Pancreas (tissue), 10 donors: ENCODE data around the gene PPT2. TPM values are rescaled to one million over a fixed set of nuclear protein-coding genes. Genes with fewer than 3 reads are reported as not detected.

Experiments used
- ATAC-seq, 4 donors: fragments of 200-7000 bp; cut with Tn5 transposase; one replicate each; pipeline versions ENCODE4 v1.8.0 to v1.9.1; 2020; ENCODE audit warnings: mild to moderate bottlenecking in 4 of 4, moderate library complexity in 4 of 4
- DNase-seq, 6 donors: peaks; one replicate each; pipeline ENCODE4 v3.0.0-alpha.2; 2020
- FAIRE-seq: peaks from 2 replicates; lab custom pipeline; 2012; peaks lifted over from hg19 to GRCh38; lab: Jason Lieb, UNC
- H3K27ac ChIP-seq, 4 donors: fragments of 200-600 bp; sonication (generic); 1 replicate in 3 of 4; 2 replicates in 1 of 4; pipeline versions ENCODE4 v1.5.0 to v1.8.0; 2020
- H3K27me3 ChIP-seq, 4 donors: fragments of 200-600 bp; one replicate each; pipeline ENCODE4 v1.8.0; 2021
- H3K36me3 ChIP-seq, 3 donors: fragments of 200-600 bp; sonication (generic) in 1 of 3; one replicate each; pipeline versions ENCODE4 v1.5.0 to v1.8.0; 2020 to 2021
- H3K4me1 ChIP-seq, 3 donors: fragments of 200-600 bp; one replicate each; pipeline ENCODE4 v1.8.0; 2021
- H3K4me3 ChIP-seq, 4 donors: fragments of 200-600 bp; sonication (generic) in 2 of 4; one replicate each; pipeline versions ENCODE4 v1.5.0 to v1.8.0; 2020 to 2021
- H3K9me3 ChIP-seq, 4 donors: fragments of 200-600 bp; one replicate each; pipeline ENCODE4 v1.8.0; 2021
- CTCF ChIP-seq, 4 donors: fragments of 200-600 bp; sonication (generic) in 3 of 4; IDR thresholded peaks; one replicate each; pipeline versions ENCODE4 v1.5.0 to v1.8.0; 2021; ENCODE audit warnings: antibody characterized with exemption in 4 of 4
- WGBS, 2 donors: extraction: QIAGEN DNeasy Blood & Tissue Kit; methylation state at CpG; one replicate each; pipeline ENCODE4 v1.1.7; 2013; 5-methylcytosine and 5-hydroxymethylcytosine counted together
- intact Hi-C, 3 donors: fragments of 100-400 bp; cut with DNase I; formaldehyde crosslinking; loops; one replicate each; pipeline versions ENCODE4 v1.11.1 to v1.14.2; 2022
- polyA plus RNA-seq, 2 donors: library from polyadenylated mRNA; stranded (reverse); fragments of 200-250 nt; gene quantifications; one replicate each; pipeline ENCODE4 v1.2.3, GENCODE V29; 2013
- total RNA-seq, 6 donors: library from RNA; stranded (reverse); fragmentation: NEBNext Ultra II Directional in 4 of 6; extraction: Animal tissue kit (Norgen Biotek cat#: 25700) in 4 of 6; gene quantifications; one replicate each; pipeline versions ENCODE4 v1.2.1 to v1.2.4, GENCODE V29; 2021 to 2023
- donor health status: healthy with polysubstance abuse.
- donor health status: DM: no; HTN: no; CAD: no; lungs with moderate emphysema.
- donor health status: DM: no; HTN: no; CAD: no.
- donor health status: control.
- donor health status: control.
- donor health status: Bipolar disorder and iron deficiency.
- donor health status: DM: yes; HTN: yes; CAD: no.
- donor health status: DM: no; HTN: no; CAD: no.
- donor health status: DM: no; HTN: no; CAD: no.
- donor health status: DM: yes; HTN: yes; CAD: no.

PPT2 gene
- total and polyA plus RNA-seq, 8 donors: 5.6 to 13.9 (median 8.4) TPM

DNA sequence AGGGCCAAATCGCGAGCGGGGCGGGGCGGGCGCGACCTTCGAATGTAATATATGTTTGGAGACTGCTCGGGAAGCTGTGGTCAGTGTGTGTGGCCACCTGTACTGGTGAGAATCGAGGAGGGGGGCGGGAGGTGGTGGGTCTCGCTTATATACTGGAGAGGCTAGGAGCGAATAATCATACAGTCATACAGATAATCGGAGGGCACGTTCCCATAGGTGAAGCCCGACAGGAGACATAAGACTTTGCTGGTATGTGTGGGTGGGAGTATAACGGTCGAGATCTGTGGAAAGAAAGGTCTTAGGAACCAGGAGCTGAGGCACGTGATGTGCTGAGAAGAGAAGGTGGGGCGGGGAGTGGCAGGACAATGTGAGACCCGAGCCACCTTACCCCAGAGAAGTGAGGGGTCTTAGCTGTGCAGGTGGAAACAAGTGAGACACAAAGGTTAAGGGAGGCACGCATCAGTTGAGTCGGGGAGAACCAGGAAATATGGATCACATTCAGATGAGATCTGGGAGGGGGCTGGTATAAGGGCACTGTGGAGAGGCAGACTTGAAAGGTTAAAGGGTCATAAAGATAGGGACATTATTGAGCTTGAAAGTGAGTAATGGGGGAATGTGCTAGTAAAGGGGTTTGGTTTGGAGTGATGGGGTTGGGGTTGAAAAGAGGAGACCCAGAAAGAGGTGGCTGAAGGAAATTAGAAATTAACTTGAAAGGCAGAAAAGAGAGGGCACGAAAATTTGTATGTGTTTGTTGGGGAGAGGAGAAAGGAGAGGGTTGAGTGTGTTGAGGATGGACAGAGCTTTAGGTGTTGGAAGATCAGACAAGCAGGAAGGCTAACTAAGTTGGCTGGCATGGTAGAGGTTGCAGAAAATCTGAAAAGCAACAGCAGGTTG, 24.9 kb downstream of the PPT2 start:
- TF ChIP-seq CTCF (IDR thresholded peaks at IDR 0.05): no peak
- H3K27ac ChIP-seq: peak overlapping the region; percentile 86 to 96 (median 90)
- WGBS, 2 donors: 2 to 3% methylated on average over 21 to 24 of the region's 24 CpGs

GRCh38 chr6:32179766-32180405, 25.9 kb downstream of the PPT2 start:
- peaks cover 20 to 24% (median 22%) of the 10 kb centered on the region in 3 donors for H3K4me1 ChIP-seq
- H3K4me3 ChIP-seq: no peak overlapping the region
- H3K27ac ChIP-seq: no peak overlapping the region
- ATAC-seq: no peak
- DNase-seq: peak in 1 of 6 donors; percentile 43
- TF ChIP-seq CTCF (IDR thresholded peaks at IDR 0.05): no peak
- no peak for FAIRE-seq
- H3K36me3 ChIP-seq: no peaks in the 10 kb centered on the region
- H3K27me3 ChIP-seq: no peaks in the 10 kb centered on the region
- no peaks in the 10 kb centered on the region for H3K9me3 ChIP-seq
- WGBS, 2 donors: 73 to 78% methylated on average over 10 of the region's 10 CpGs
- intact Hi-C loops: no loop called here

More for the DNA sequence above, 24.9 kb downstream of the PPT2 start:
- Histone ChIP-seq H3K4me1 (peaks cover 20 to 31% (median 24%) of the 10 kb centered on the region in 3 donors), H3K9me3 (no peaks in the 10 kb centered on the region), H3K36me3 (no peaks in the 10 kb centered on the region), H3K27me3 (no peaks in the 10 kb centered on the region), H3K4me3 (peak overlapping the region; percentile 28 to 88 (median 48))
- no peak for FAIRE-seq
- ATAC-seq: no peak
- intact Hi-C loops: no loop called here
- DNase-seq: peak in 1 of 6 donors; percentile 78

DNA sequence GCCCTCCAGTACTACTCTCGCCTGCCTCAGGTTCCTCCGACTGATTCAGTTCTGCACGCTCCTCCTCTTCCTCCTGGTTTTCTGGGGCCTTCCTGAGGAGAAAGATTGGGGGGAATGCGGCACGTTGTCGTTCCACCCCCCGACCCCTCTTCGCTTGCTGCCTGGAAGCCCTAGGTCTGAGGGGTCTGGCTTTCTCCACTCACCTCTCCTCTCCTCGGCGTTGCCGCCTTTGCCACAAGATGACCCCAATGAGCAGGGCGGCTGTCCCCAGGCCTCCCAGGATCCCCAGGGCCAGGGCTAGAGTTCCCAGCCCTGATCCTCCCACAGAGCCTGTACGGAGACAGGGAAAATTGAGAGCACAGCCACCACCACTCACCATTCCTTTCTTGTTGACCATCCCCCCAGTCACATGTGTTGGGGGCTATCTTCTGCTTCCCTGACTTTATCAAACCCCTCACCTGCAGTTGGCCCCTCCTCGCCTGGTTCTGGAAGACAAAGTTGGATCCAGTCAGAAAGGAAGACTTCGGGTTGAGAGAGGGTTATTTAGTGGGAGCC, 27.3 kb downstream of the PPT2 start:
- WGBS, 2 donors: 90 to 96% methylated on average over 12 to 15 of the region's 15 CpGs
- ATAC-seq (no peak), FAIRE-seq (no peak), DNase-seq (peak in 2 of 6 donors; percentile 12 to 27)
- H3K9me3 ChIP-seq: no peaks in the 10 kb centered on the region
- H3K36me3 ChIP-seq: no peaks in the 10 kb centered on the region
- peaks cover 15 to 18% (median 15%) of the 10 kb centered on the region in 3 donors for H3K4me1 ChIP-seq
- intact Hi-C loops: no loop called here
- H3K27ac ChIP-seq: no peak overlapping the region
- no peak overlapping the region for H3K4me3 ChIP-seq
- no peak for TF ChIP-seq CTCF (IDR thresholded peaks at IDR 0.05)
- no peaks in the 10 kb centered on the region for H3K27me3 ChIP-seq

DNA sequence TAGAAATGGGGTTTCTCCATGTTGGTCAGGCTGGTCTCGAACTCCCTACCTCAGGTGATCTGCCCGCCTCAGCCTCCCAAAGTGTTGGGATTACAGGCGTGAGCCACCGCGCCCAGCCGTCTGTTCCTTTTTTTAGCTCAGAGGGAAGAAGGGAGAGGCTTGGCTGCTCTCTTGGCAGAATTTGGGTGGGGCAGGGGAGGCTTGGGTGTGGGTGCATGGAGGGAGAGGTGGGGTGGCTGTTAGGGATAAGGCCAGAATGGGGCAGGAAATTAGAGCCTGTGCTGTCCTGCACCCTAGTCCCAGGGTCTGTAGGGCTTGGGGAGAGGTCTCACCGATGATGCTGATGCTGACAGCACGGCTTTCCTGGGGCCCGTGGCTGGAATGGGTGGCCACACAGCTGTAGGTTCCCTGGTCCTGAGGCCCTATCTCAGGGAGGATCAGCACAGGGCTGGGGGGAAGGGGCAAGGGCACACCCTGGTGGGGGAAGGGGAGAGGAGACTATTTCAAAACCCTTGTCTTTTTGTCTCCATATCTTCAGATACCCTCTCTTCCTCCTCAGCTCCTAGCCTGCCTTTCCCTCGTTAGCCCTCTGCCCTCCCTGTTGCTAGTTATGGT, 28.1 kb downstream of the PPT2 start:
- no peaks in the 10 kb centered on the region for H3K36me3 ChIP-seq
- no peak for TF ChIP-seq CTCF (IDR thresholded peaks at IDR 0.05)
- FAIRE-seq (no peak), ATAC-seq (no peak), DNase-seq (peak in 1 of 6 donors; percentile 6)
- intact Hi-C loops: no loop called here
- no peaks in the 10 kb centered on the region for H3K27me3 ChIP-seq
- H3K9me3 ChIP-seq: no peaks in the 10 kb centered on the region
- H3K4me3 ChIP-seq: no peak overlapping the region
- 85 to 86% methylated on average over 10 of the region's 10 CpGs for WGBS, 2 donors
- H3K4me1 ChIP-seq: peaks cover 7 to 11% (median 7%) of the 10 kb centered on the region in 3 donors
- H3K27ac ChIP-seq: no peak overlapping the region
